C4-2B (cell line): ENCODE data around the gene NKTR.

Source experiments
- ZFX ChIP-seq: fragments of 450-650 bp; IDR thresholded peaks from 2 replicates; pipeline ENCODE4 v1.6.1; 2017
- TF ChIP-seq, protein P1 (sequence below): fragments of 450-650 bp; conservative IDR thresholded peaks from 2 replicates; pipeline ENCODE4 v1.5.1; 2017; ENCODE audit warnings: mild to moderate bottlenecking

DNA sequence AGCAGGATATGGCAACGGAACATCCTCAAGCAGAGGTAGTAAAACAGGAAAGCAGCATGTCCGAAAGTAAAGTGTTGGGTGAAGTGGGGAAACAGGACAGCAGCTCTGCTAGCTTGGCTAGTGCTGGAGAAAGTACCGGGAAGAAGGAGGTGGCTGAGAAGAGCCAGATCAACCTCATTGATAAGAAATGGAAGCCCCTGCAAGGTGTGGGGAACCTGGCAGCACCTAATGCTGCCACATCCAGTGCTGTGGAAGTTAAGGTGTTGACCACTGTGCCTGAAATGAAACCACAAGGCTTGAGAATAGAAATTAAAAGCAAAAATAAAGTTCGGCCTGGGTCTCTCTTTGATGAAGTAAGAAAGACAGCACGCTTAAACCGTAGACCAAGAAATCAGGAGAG is 38.7 kb downstream of the NKTR start:
- TF ChIP-seq, protein P1, sequence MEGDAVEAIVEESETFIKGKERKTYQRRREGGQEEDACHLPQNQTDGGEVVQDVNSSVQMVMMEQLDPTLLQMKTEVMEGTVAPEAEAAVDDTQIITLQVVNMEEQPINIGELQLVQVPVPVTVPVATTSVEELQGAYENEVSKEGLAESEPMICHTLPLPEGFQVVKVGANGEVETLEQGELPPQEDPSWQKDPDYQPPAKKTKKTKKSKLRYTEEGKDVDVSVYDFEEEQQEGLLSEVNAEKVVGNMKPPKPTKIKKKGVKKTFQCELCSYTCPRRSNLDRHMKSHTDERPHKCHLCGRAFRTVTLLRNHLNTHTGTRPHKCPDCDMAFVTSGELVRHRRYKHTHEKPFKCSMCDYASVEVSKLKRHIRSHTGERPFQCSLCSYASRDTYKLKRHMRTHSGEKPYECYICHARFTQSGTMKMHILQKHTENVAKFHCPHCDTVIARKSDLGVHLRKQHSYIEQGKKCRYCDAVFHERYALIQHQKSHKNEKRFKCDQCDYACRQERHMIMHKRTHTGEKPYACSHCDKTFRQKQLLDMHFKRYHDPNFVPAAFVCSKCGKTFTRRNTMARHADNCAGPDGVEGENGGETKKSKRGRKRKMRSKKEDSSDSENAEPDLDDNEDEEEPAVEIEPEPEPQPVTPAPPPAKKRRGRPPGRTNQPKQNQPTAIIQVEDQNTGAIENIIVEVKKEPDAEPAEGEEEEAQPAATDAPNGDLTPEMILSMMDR, result no peak
- TF ChIP-seq ZFX, result no peak
